Naive B cell (primary cell): Measurements from ENCODE around the gene STX18. TPM values are rescaled to one million over a fixed set of nuclear protein-coding genes. Genes with fewer than 3 reads are reported as not detected.

Experiments
- ATAC-seq, 2 donors: fragments of 150-1000 bp; cut with Tn5 transposase; 2 replicates each; pipeline ENCODE4 v1.10.0; 2021; ENCODE audit warnings: low read depth in 2 of 2, mild to moderate bottlenecking in 2 of 2, moderate library complexity in 2 of 2
- DNase-seq: peaks from one replicate; pipeline ENCODE4 v3.0.0; 2022
- H3K27ac Mint-ChIP-seq, 6 donors: one replicate each; pipeline ENCODE4 v1.8.0; 2020 to 2022; ENCODE audit warnings: mild to moderate bottlenecking in 6 of 6, mixed read lengths in 6 of 6, moderate library complexity in 5 of 6, inconsistent platforms in 2 of 6
- H3K27me3 Mint-ChIP-seq, 3 donors: one replicate each; pipeline ENCODE4 v1.8.0; 2021 to 2022; ENCODE audit warnings: mixed read lengths in 3 of 3, mild to moderate bottlenecking in 1 of 3
- H3K36me3 Mint-ChIP-seq, 2 donors: one replicate each; pipeline ENCODE4 v1.8.0; 2020 to 2022; ENCODE audit warnings: mixed read lengths in 2 of 2, inconsistent platforms in 1 of 2, mild to moderate bottlenecking in 1 of 2
- H3K4me1 Mint-ChIP-seq, 3 donors: one replicate each; pipeline ENCODE4 v1.8.0; 2020 to 2022; ENCODE audit warnings: mixed read lengths in 3 of 3, inconsistent platforms in 1 of 3, mild to moderate bottlenecking in 1 of 3, moderate library complexity in 1 of 3
- H3K4me3 Mint-ChIP-seq, 8 donors: one replicate each; pipeline ENCODE4 v1.8.0; 2020 to 2022; ENCODE audit warnings: mild to moderate bottlenecking in 8 of 8, mixed read lengths in 8 of 8, moderate library complexity in 8 of 8, inconsistent platforms in 2 of 8
- H3K9me3 Mint-ChIP-seq, 7 donors: one replicate each; pipeline ENCODE4 v1.8.0; 2020 to 2022; ENCODE audit warnings: mixed read lengths in 7 of 7, mild to moderate bottlenecking in 5 of 7, inconsistent platforms in 2 of 7, moderate library complexity in 1 of 7
- polyA plus RNA-seq, 6 donors: library from polyadenylated mRNA; unstranded; fragments of 300-500 nt; fragmentation: Illumina TruSeq; gene quantifications; one replicate each; pipeline ENCODE4 v1.2.3, GENCODE V29; 2021; ENCODE audit warnings: low read depth in 6 of 6

The STX18 gene
- 10 to 100 TPM in 5 of 6 donors, 1 to 10 TPM in 1; 7.8 to 27.5 (median 22.9) TPM for polyA plus RNA-seq

DNA sequence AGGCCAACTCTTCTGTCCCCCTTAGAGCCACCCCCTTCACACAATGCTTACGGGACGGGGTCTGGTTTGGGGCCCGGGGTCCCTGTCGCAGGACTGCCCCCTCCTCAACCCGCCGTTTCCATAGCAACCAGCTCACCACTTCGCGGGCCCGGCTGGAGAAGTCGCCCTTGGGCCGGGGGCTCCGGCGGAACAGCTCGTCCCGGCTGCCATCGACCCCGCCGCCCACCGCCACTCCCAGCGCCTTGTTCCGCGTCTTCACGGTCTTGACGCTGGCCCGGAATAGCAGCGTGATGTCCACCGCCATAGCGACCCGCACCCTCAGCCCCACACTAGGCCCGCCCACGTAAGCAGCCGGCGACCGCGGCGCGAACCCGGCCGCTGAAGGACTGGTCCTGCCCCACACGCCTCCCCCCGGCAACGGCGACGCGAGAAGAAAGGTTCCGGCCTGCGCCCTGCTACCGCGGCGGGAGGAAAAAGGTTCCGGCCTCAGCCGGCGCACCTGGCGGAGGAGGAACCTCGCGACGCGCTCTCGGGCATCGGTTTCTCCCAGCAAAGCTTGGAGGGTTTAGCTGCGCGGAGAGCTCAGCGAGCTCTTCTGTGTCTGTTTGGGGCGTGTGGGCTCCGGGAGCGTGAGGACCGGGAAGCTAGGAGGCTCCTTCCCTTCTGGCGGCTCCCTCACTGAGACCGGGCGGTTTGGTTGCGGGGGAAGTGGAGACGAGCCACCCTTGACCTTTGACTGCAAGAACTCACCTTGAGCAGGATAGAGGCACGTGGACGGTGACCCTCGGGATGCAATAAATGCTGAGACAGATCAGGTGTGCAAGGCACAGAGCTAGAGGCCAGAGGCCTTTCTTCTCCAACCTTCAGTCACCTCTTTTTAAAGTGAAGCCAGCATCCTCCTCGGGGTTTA, at the start of gene STX18:
Gene STX18, minus strand, starts transcription at position 388 of the 910 bp plus-strand sequence. Its CDS starts 84 bp downstream, at position 304.
- no peaks in the 10 kb centered on the region for H3K9me3 Mint-ChIP-seq
- peaks cover 34 to 56% (median 46%) of the 10 kb centered on the region in 3 donors for H3K4me1 Mint-ChIP-seq
- peak within 1 kb of the TSS; percentile 85 to 97 (median 94) for H3K27ac Mint-ChIP-seq
- H3K27me3 Mint-ChIP-seq: no peaks in the 10 kb centered on the region
- H3K36me3 Mint-ChIP-seq: peaks cover 8 to 9% of the 10 kb centered on the region in 2 donors
- DNase-seq (peak; percentile 86), ATAC-seq (peak; percentile 88 to 91)
- peak within 1 kb of the TSS; percentile 98 to 100 (median 98) for H3K4me3 Mint-ChIP-seq

- Mint-ChIP-seq H3K27ac (no peak overlapping the region), H3K36me3 (peaks cover 19 to 29% of the 10 kb centered on the region in 2 donors)
- no peak for ATAC-seq
These were observed 49.2 kb upstream of the STX18 start for GRCh38 chr4:4591071-4591470.

DNA sequence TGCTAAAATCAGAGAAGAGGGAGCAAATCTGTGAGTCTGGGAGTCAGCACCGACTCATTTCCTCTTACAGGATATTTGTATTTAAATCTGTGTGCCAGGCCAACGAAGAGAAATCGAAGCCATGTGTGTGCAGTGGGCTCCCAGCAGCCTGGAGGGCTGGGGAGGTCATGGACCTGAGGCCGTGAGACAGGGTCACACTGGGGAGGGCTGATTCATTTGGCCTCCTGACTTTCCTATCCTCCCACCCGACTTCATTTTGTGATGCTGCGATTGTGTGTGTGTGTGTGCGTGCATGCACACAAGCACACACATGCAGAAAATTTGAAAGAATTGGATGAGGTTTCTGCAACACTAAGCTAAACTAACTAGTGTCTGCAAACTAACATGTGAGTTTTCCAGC, 48.7 kb upstream of the STX18 start:
- H3K27me3 Mint-ChIP-seq: no peaks in the 10 kb centered on the region
- no peak for ATAC-seq

More at GRCh38 chr4:4591071-4591470, 49.2 kb upstream of the STX18 start:
- no peaks in the 10 kb centered on the region for H3K27me3 Mint-ChIP-seq
- H3K4me1 Mint-ChIP-seq: peaks cover 0 to 5% (median 4%) of the 10 kb centered on the region in 3 donors
- no peak overlapping the region for H3K4me3 Mint-ChIP-seq
- peaks cover 4 to 24% (median 16%) of the 10 kb centered on the region in 7 donors for H3K9me3 Mint-ChIP-seq
- no peak for DNase-seq

DNA sequence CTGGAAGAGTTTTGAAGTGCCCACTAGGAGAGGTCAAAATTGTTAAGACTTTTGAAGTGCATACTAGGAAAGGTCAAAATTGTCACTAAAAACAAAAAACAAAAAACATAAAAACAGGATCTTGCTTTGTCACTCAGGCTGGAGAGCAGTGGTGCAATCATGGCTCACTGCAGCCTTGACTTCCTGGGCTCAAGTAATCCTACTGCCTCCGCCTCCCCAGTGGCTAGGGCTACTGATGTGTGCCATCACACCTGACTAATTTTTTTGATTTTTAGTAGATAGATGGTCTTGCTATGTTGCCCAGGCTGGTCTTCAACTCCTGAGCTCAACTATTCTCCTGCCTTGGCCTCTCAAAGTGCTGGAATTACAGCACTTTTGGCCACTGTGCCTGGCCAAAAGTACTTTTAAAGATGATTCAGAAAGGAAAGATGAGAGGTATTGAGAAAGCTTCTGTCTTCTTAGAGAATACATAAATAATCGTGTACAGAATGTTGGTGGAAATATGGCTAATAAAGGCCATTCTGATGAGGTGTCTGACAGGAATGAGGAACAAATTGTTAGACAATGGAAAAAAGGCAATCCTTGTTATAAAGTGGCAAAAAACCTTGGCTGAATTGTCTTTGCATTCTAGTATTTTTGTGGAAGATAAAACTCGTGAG, 43.3 kb upstream of the STX18 start:
- Mint-ChIP-seq H3K4me1 (no peaks in the 10 kb centered on the region), H3K27ac (peak overlapping the region in 1 of 6 donors; percentile 23), H3K27me3 (no peaks in the 10 kb centered on the region), H3K4me3 (no peak overlapping the region), H3K36me3 (peaks cover 5 to 17% of the 10 kb centered on the region in 2 donors), H3K9me3 (peaks cover 0 to 9% (median 3%) of the 10 kb centered on the region in 7 donors)
- ATAC-seq: no peak
- no peak for DNase-seq

More for the DNA sequence above, 48.7 kb upstream of the STX18 start:
- Mint-ChIP-seq H3K4me3 (no peak overlapping the region), H3K36me3 (peaks cover 14 to 28% of the 10 kb centered on the region in 2 donors), H3K27ac (no peak overlapping the region), H3K4me1 (peaks cover 0 to 5% (median 4%) of the 10 kb centered on the region in 3 donors), H3K9me3 (peaks cover 0 to 19% (median 13%) of the 10 kb centered on the region in 7 donors)
- no peak for DNase-seq

GRCh38 chr4:4583606-4584005, 41.8 kb upstream of the STX18 start:
- DNase-seq (no peak), ATAC-seq (no peak)
- H3K4me3 Mint-ChIP-seq: no peak overlapping the region
- peaks cover 5 to 25% of the 10 kb centered on the region in 2 donors for H3K36me3 Mint-ChIP-seq
- H3K9me3 Mint-ChIP-seq: peaks cover 0 to 9% (median 3%) of the 10 kb centered on the region in 7 donors
- no peaks in the 10 kb centered on the region for H3K27me3 Mint-ChIP-seq
- H3K4me1 Mint-ChIP-seq: no peaks in the 10 kb centered on the region
- peak overlapping the region in 1 of 6 donors; percentile 41 for H3K27ac Mint-ChIP-seq

DNA sequence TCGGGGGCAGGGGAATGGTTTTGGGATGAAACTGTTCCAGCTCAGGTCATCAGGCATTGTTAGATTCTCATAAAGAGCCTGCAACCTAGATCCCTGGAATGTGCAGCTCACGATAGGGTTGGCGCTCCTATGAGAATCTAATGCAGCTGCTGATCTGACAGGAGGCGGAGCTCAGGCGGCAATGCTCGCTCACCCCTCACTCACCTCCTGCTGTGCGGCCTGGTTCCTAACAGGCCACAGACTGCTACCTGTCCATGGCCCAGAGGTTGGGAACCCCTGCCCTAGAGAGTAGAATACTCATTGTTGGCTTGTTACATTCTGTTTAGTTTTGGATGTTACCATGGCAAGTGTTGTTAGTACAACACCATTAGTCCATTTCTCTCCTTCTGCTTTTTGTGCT, 40.8 kb upstream of the STX18 start:
- H3K36me3 Mint-ChIP-seq: peaks cover 5 to 25% of the 10 kb centered on the region in 2 donors
- no peak overlapping the region for H3K4me3 Mint-ChIP-seq
- H3K4me1 Mint-ChIP-seq: no peaks in the 10 kb centered on the region
- no peak overlapping the region for H3K27ac Mint-ChIP-seq
- H3K27me3 Mint-ChIP-seq: no peaks in the 10 kb centered on the region
- ATAC-seq (no peak), DNase-seq (no peak)
- H3K9me3 Mint-ChIP-seq: peaks cover 0 to 8% (median 3%) of the 10 kb centered on the region in 7 donors

DNA sequence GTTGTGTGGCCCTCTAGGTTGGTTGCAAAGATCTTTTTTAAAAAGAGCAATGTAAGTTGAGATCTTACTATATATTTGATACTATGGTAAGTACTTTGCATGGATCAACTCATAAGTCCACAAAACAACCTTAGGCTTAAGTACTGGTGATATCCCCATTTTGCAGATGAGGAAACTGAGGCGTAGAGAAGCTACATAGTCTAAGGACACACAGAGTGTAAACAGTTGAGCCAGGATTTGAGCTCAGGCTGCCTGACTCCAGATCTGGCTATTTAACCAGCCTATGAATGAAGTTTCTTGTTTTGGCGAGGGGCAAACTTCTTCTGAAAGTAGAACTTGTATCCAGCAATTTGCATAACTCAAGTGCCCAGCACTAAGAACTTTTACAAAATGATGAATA, 38.6 kb upstream of the STX18 start:
- ATAC-seq: no peak
- DNase-seq: no peak
- H3K27ac Mint-ChIP-seq: no peak overlapping the region
- no peak overlapping the region for H3K4me3 Mint-ChIP-seq
- peaks cover 0 to 20% of the 10 kb centered on the region in 2 donors for H3K36me3 Mint-ChIP-seq
- peaks cover 0 to 7% (median 0%) of the 10 kb centered on the region in 3 donors for H3K27me3 Mint-ChIP-seq
- H3K9me3 Mint-ChIP-seq: no peaks in the 10 kb centered on the region
- peaks cover 5 to 7% (median 7%) of the 10 kb centered on the region in 3 donors for H3K4me1 Mint-ChIP-seq

DNA sequence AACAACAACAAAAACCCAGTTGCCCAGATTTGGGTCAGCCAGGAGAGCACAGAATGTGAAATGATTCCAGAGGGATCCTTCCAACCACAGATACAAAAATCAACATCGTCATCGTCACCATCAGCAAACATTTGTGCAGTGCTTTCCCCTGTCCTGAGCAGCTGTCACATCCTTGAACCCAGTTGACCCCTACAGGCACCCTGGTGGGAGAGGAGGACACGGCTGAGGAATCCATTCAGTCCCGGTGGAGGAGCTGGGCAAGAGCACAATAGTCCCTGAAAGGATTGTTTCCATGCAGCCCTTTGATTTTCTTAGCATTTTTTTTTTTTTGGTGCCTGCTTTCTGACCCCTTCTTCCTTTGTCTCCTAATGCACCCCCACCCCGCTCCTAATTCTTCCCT, 37.1 kb upstream of the STX18 start:
- DNase-seq (no peak), ATAC-seq (no peak)
- H3K4me1 Mint-ChIP-seq: peaks cover 14 to 20% (median 15%) of the 10 kb centered on the region in 3 donors
- peak overlapping the region in 1 of 6 donors; percentile 61 for H3K27ac Mint-ChIP-seq
- peaks cover 0 to 14% of the 10 kb centered on the region in 2 donors for H3K36me3 Mint-ChIP-seq
- no peaks in the 10 kb centered on the region for H3K9me3 Mint-ChIP-seq
- H3K4me3 Mint-ChIP-seq: no peak overlapping the region
- peaks cover 0 to 7% (median 0%) of the 10 kb centered on the region in 3 donors for H3K27me3 Mint-ChIP-seq

GRCh38 chr4:4577359-4577875, 35.6 kb upstream of the STX18 start:
- H3K36me3 Mint-ChIP-seq: peaks cover 0 to 8% of the 10 kb centered on the region in 2 donors
- H3K27ac Mint-ChIP-seq: no peak overlapping the region
- peak overlapping the region in 2 of 8 donors; percentile 57 to 73 for H3K4me3 Mint-ChIP-seq
- H3K27me3 Mint-ChIP-seq: peaks cover 0 to 7% (median 0%) of the 10 kb centered on the region in 3 donors
- H3K4me1 Mint-ChIP-seq: peaks cover 15 to 21% (median 17%) of the 10 kb centered on the region in 3 donors
- ATAC-seq (no peak), DNase-seq (no peak)
- no peaks in the 10 kb centered on the region for H3K9me3 Mint-ChIP-seq

DNA sequence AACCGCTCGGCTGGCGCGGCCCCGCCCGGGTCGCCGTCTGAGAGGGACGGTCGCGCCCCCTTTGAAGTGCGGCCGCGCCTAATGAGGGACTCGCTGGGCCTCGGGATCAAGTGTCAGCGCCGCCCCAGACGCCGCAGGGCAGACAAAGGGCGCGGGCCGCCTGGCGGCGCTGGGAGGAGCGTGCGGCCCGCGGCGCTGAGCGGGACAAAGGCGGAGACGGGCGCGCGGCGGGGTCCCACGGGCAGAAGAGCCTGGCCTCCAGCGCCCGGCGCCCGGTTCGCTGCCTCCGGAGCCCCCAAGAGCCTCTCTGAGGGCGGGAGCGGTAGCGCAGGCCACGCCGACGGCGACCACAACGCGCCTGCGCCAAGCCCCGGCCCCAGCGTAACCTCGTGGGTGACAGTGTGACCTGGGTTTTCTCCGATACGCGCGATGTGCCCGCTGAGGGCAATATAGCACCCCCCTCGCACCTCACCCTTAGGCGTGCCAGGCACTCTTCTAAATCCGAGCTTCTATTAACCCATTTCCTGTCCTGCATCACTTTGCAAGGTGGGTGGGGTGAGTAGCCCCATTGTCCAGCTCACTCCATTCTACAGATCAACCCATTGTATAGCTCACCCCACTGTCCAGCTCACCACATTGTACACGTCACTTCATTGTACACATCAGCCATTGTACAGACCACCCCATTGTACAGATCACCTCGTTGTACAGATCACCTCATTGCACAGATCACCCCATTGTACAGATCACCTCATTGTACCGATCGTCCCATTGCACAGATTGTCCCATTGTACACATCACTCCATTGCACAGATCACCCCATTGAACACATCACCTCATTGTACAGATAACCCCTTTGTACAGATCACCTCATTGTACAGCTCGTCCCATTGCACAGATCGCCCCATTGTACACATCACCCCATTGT, 33.7 kb upstream of the STX18 start:
- peak; percentile 59 for DNase-seq
- Mint-ChIP-seq H3K4me3 (peak overlapping the region; percentile 75 to 92 (median 88)), H3K27me3 (peaks cover 0 to 7% (median 0%) of the 10 kb centered on the region in 3 donors)

GRCh38 chr4:4574792-4575191, 32.9 kb upstream of the STX18 start:
- peak in 1 of 2 donors; percentile 15 for ATAC-seq
- no peak for DNase-seq
- H3K27ac Mint-ChIP-seq: peak overlapping the region in 5 of 6 donors; percentile 14 to 91 (median 86)
- H3K4me1 Mint-ChIP-seq: peaks cover 15 to 21% (median 17%) of the 10 kb centered on the region in 3 donors
- H3K36me3 Mint-ChIP-seq: peaks cover 4 to 12% of the 10 kb centered on the region in 2 donors
- peaks cover 0 to 6% (median 2%) of the 10 kb centered on the region in 7 donors for H3K9me3 Mint-ChIP-seq
- peak overlapping the region; percentile 75 to 92 (median 88) for H3K4me3 Mint-ChIP-seq
- peaks cover 0 to 7% (median 0%) of the 10 kb centered on the region in 3 donors for H3K27me3 Mint-ChIP-seq

More for the DNA sequence above, 33.7 kb upstream of the STX18 start:
- ATAC-seq: peak; percentile 87 to 88
- H3K9me3 Mint-ChIP-seq: no peaks in the 10 kb centered on the region
- peak overlapping the region in 4 of 6 donors; percentile 18 to 91 (median 86) for H3K27ac Mint-ChIP-seq
- H3K36me3 Mint-ChIP-seq: peaks cover 0 to 8% of the 10 kb centered on the region in 2 donors
- H3K4me1 Mint-ChIP-seq: peaks cover 15 to 21% (median 17%) of the 10 kb centered on the region in 3 donors

DNA sequence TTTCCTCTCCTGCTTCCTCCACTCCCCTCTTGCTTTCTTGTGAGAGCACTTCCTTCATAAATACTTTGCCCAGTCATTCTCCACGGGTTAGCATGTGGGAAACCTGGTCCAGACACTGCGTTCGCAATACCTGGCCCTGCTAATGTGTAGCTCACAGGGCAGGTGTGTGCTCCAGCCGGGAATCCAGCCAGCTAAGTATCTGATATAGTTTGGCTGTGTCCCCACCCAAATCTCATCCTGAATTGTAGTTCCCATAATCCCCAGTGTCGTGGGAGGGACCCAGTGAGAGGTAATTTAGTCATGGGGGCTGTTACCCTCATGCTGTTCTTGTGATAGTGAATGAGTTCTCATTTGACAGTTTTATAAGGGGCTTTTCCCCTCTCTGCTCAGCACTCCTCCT, 32.2 kb upstream of the STX18 start:
- H3K4me1 Mint-ChIP-seq: peaks cover 15 to 21% (median 17%) of the 10 kb centered on the region in 3 donors
- ATAC-seq (no peak), DNase-seq (no peak)
- H3K27ac Mint-ChIP-seq: peak overlapping the region in 1 of 6 donors; percentile 55
- H3K27me3 Mint-ChIP-seq: peaks cover 0 to 7% (median 0%) of the 10 kb centered on the region in 3 donors
- peak overlapping the region; percentile 64 to 92 (median 85) for H3K4me3 Mint-ChIP-seq
- peaks cover 0 to 8% (median 4%) of the 10 kb centered on the region in 7 donors for H3K9me3 Mint-ChIP-seq
- H3K36me3 Mint-ChIP-seq: peaks cover 6 to 11% of the 10 kb centered on the region in 2 donors
